NOMO-1 treated with DMSO at 0.1 percent for 48 hours (cell line): Measurements from ENCODE around the gene GLYR1.
A peak's percentile ranks its signal among the peaks of the same experiment; 100 is the strongest.

Source experiments
- DNase-seq: peaks from one replicate; lab custom pipeline; 2025; ENCODE audit not compliant: unreplicated experiment; lab: John Stamatoyannopoulos, UW

The GLYR1 gene

GRCh38 chr16:4766875-4767628 lies 80.0 kb downstream of the GLYR1 start, which contains the start of gene ZNF500:
Gene ZNF500 (minus strand): TSS chr16:4767162. CDS start chr16:4765978, 1,184 bp downstream.
- peak; percentile 85 for DNase-seq

- no peak for DNase-seq
Measured at GRCh38 chr16:4765511-4766474, 81.3 kb downstream of the GLYR1 start.

GRCh38 chr16:4763791-4764190 lies 83.3 kb downstream of the GLYR1 start:
- no peak for DNase-seq

- no peak for DNase-seq
Measured at GRCh38 chr16:4762205-4762604, 84.9 kb downstream of the GLYR1 start.

GRCh38 chr16:4760221-4760910 lies 86.7 kb downstream of the GLYR1 start:
- DNase-seq = no peak

- DNase-seq = no peak
Measured at GRCh38 chr16:4755687-4756086, 91.4 kb downstream of the GLYR1 start.

GRCh38 chr16:4754865-4755264 lies 92.2 kb downstream of the GLYR1 start:
- DNase-seq = no peak

GRCh38 chr16:4753227-4753626 lies 93.9 kb downstream of the GLYR1 start:
- no peak for DNase-seq
